EL (cell line): ENCODE data around the gene ZFAND3.

Source experiments
- DNase-seq: peaks from one replicate; pipeline ENCODE4 v3.0.0-alpha.2; 2016

ZFAND3 gene

DNA sequence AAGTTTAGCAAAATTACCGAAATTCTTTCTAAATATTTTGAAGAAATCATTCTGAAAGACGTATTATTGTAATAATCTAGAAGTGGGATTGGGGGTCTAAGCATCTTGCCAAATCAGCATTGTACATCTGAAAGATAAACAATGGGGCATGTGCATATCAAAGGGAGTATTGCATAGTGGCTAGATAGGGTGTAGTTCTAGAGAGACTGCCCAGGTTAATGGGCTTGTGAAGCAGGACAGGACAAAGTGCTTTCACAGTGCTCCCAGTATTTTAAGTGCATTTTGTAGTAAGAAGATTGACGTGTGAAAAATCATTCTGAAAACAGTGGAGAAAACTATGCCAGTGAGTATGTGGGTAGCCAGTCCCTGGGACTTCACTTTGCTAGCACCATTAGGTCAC is 236.8 kb downstream of the ZFAND3 start:
- no peak for DNase-seq

DNA sequence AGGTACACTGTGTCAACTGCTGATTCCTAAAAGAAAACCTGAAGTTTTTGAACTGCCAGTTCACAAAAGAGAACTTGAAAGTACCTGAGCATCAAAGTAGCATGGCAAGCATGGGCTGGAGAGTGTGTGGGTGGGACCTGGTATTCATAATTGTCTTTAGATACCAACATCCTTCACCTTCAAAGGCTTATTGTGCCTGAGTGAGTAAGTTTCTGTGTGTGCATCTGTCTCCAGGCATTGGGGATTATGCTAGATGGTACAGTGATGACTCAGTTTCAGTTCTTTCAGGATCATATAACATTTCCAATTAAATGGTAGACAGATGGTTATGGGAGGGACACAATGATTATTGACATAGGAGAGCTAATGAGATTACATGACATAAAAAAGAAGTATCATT is 238.5 kb downstream of the ZFAND3 start:
- peak; percentile 53 for DNase-seq

DNA sequence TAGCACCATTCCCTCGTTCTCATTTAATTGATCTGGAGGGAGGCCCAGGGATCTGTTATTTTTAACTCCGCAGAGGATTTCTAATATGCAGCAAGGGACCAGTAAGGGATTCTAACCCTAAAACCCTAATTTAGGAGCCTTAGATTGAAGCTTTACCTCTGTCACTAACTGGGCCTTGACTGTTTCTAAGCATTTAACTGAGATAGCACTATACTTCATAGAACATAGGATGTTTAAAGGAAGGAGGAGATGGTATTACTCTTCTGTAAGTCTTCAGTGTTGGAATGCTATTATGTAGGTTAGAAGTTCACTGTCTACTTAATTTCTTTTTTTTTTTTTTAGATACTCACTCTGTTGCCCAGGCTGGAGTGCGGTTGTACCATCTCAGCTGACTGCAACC is 242.5 kb downstream of the ZFAND3 start:
- no peak for DNase-seq

DNA sequence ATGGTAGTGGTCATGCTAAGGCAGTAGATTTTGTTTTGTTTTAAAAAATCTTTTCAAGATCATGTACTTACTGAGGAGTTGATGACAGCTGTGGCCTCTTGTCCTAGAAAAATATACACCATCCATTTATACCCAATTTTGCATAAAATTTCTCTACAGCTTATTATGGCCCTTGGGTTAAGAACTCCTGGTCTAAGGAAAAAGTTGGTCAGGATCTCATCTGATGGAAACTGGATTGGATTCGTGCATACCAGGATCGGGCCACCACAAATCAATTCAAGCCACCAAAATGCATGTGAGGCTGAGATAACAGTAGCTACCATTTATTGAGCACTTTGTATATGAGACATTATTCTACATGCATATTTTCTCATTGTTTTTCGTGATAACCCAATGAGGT is 244.4 kb downstream of the ZFAND3 start:
- DNase-seq = no peak

DNA sequence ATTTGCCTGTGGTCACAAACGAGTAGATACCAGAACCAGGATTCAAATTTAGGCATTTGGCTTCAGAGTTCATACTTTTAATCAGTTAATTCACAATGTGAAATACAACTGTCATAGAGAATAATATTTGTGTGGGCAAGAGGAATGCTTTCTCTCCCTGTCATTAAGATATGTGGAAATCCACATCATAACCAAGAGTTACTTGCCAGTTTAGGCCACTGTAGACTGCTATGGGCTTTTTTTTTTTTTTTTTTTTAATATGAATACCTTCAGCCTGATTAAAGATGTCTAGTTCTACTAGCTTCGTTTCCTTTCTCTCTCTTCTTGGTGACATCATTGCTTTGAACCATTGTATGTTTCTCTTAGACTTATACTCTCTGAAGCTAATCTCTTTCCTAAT is 244.9 kb downstream of the ZFAND3 start:
- no peak for DNase-seq

DNA sequence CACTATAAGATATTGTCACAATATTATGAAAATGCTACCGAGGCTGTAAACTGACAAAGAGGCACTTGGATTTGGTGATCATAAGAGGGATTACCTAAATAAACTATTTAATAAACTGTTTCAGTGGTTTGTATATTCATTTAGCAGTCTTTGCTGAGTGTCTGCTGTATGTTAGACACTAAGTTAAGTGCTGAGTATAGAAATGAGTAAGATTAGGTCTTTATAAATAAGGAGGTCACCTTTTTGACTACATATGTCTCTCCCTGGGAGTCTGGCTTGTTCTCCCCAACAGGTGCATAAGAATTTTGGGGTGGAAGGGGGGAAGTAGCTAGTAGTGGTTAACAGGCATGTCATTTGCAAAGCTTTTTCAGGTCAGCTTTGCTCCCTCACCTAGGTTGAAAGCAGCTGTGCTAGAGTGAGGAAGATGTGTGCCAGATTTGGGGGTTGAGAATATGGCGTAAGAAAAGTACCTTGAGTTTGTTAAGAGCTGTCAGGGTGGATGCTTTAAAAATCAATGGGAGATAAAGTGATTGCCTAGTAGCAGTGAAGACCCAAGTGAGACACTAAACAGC is 246.3 kb downstream of the ZFAND3 start:
- DNase-seq = no peak

DNA sequence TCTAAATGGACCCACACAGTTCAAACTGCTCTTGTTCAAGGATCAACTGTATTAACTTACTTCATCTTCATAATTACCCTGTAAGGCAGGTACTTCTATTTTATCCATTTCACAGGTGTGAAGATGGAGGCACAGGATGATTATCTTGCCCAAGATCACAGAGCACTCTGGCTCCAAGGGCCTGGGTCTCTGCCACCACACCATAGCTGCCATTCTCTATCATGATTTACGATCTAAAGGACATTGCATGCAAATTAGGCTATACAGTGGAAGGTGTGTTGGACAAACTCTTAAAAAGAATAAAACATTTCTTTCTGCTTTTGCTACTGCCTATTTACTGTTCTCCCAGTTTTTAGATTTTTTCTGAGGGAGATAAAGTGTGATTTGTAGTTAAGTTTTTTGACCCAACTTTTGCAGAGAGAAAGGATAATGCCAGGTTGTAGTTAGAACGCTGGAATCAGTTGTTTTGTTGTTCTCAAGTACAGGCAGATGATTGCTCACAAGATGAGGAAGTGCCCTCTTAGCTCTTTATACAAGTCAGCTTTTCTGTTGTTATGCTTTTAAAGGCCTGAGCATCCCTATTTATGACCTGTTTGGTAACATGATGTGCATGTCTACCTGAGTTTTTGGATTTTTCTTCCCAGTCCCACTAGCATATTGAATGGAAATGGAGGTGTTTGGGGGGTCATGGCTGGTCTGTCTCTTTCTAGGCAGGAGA is 247.9 kb downstream of the ZFAND3 start:
- no peak for DNase-seq

DNA sequence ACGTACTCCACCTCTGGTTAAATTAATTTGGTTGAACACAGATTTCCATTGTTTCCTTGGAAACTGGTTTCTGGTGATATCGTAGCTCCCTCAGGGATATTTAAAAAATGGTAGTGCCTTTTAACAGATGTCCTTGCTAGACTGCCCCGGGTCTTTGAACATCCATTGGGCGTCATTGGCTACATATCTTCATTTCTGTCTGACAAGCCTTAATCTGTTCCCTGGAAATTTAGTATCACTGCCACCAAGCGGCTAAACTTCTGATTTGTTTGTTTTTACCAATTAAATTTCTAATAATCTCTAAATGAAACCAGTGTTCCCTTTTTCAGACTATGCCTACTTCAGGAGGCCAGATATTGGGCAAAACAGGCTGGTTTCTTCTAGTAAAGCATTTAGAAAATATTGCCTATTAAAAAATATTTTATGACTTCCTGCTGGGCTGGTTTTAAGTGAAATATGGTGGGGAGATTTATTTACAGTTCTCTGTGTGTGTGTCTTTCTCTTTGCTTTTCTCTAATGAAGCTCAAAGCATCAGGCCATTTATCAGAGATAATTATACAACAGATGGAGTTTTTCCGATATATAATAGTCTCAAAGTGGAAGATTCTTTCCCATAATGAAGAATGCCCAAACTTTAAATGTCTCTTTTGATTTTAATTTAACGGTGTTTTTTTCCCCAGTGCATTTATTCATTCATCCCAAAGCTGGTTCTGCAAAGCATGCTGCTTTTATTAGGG is 249.5 kb downstream of the ZFAND3 start:
- DNase-seq = no peak

DNA sequence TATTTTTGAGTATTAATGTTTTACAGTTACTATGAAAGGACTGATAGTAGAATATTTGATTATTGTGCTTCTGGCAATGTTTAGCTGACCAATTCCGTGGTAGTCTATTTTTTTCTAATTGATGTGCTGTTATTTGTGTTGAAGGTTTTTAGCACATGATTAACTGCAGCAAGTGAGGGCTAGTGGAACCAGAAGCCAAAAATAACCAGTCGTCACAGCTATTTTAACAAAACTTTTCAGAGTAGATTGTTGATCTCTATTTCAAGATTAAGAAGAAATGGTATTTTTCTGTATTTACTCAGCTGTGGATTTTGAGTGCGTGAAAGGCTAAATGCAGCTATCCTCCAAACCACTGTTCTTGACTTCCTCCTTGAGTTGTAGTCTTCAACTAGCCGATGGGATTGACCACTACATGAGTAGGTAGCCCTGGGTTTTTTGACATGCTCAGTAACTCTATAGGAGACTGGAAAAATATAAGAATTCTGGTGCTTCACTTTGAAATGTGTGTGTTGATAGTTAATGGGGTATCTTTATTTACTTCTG is 258.0 kb downstream of the ZFAND3 start:
- no peak for DNase-seq

DNA sequence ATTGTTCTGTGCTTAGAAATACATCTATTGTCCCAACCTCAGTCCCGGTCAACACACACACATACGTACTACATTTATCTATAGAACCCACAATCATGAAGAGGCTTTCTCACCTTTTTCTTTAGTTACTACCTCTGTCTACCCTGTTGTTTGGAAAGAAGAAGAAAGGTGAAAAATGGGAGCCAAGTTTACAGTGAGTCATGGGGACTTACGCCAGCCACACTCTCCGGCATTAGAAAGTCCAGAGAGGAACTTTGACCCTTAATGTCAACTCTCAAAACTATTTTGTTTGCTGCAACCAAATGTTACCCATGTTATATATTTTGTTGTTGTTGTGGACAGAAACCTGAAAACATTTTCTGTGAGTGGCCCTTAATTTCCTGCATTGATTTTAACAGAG is 259.1 kb downstream of the ZFAND3 start:
- no peak for DNase-seq

DNA sequence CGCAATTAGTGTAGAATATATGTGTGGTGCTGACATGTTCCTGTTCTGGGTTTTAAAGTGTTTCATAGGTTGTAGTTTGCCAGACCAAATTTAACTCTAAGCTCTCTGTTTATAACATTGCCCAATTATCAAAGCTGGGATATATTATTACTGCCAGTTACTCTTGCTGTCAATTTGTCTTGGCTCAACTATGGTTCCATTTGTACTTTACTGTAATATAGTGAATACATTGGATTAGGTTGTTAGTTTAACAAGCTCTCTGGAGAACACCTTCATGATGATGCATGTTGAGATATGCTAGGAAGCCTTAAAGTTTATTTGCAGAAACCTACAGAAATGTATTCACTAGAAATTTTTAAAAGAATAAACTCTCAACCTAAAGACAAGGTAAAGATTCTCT is 259.6 kb downstream of the ZFAND3 start:
- DNase-seq = no peak

DNA sequence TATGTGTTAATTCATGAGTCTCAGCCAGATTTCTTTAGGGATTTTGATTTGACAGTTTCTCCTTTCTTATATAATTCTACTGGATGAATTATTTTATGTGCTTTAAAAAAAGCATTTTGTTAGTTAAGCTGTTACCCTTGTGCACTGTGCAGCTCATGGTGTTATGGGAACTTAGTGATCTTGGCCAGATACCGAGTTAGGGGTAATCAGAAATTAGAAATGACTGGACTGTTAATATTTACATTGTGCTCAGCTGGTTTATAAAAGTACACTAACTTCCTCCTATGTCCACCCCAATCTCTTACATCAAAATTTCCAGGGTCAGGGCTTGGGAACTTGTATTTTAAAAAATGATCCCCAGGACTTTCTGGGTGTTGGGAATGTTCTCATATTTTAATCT is 260.0 kb downstream of the ZFAND3 start:
- DNase-seq = no peak

DNA sequence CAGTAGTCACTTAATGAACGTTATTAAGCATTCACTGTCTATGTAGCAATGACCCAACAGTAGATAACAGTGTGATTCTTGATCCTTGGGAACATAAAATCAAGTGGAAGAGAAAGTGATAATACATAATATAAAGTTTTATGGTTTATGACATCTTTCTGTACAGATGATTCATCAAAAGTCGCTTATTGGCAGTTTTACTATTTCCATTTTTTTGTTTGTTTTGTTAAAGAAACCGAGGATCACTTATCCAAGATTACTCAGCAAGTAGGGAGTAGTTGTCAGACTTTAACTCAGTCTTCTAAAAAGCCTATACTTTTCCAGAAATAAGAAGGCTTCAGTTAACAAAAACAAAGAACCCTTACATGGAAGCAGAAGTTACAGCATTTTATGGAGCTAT is 260.8 kb downstream of the ZFAND3 start:
- peak; percentile 51 for DNase-seq

DNA sequence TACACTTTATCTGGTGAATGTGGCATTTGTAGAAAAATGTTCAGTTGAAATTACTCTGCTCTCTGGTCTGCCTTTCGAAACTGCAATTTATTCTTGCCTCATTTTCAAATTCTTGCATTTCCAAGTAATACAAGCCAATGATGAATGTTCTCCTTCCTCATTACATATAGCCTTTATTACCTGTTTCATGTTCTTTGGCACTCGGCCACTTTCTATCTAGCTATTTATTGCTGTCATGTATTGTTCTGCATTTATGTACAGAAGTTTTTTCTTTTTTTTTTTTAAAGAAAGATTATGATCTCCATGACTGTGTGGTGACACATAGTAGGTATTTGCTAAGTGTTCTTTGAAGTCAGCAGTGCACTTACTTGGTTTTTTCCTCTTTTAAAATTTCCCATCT is 261.4 kb downstream of the ZFAND3 start:
- no peak for DNase-seq

DNA sequence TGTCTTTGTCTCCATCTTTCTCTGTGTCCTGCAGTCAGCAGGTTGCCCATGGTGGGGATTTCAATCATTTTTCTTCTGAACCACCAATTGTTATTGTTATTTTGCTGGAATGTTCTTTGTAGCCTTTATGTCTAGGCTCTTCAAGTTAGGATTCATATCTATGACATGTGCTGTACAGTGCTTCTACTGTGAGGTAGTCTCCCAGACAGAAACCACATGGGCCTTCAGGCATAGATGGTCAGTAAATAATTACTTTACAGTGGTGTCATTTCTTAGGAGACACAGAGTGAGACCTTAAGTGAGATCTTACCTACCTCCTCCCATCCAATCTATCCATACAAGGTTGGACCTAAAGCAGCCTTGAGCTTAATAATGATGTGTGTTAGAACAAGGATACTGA is 265.5 kb downstream of the ZFAND3 start:
- DNase-seq = no peak

DNA sequence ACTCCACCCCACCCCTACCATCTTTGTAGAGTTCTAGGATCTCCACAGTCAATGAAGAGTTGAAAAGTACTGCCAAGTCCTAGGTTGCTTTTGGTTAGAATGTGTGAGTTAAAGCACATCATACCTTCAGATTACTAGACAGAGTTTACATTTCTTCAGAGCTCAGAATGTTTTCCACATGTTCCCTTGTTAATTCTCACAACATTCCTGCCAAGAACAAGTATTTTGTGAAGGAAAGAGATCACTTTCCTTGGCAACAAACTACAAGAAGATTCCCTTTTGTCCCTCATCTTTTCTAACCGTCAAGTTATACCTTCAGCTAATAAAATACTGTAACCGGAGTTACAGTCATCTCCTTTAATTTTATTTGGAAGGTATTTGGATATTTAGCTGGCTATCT is 266.8 kb downstream of the ZFAND3 start:
- DNase-seq = no peak

DNA sequence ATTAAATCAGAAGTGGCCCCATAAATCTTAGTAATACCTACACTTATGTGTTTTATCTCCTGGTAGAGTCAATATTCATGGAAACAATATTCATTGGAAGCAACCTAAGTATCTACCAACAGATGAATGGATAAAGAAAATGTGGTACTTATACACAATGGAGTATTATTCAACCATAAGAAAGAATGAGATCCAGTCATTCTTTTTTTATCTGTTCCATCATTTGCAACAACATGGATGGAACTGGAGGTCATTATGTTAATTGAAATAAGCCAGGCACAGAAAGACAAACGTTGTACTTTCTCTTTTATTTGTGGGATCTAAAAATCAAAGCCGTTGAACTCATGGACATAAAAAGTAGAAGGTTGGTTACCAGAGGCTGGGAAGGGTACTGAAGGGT is 268.5 kb downstream of the ZFAND3 start:
- no peak for DNase-seq

DNA sequence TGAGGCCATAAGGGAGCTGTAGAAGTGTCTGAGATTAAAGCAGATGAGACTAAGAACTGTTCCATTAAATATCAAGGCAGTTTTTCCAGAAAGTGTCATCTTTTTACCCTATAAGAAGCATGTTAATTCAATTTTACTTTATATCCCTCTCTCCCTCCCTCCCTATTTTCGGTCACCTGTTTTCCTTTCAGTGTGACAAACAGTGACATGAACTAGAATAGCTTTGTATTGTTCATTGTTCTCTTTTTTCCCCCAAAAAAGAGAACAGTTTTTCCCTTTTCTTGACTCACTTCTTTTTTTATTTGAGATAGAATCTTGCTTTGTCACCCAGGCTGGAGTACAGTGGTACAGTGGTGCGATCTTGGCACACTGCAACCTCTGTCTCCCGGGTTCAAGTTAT is 269.3 kb downstream of the ZFAND3 start:
- DNase-seq = no peak

DNA sequence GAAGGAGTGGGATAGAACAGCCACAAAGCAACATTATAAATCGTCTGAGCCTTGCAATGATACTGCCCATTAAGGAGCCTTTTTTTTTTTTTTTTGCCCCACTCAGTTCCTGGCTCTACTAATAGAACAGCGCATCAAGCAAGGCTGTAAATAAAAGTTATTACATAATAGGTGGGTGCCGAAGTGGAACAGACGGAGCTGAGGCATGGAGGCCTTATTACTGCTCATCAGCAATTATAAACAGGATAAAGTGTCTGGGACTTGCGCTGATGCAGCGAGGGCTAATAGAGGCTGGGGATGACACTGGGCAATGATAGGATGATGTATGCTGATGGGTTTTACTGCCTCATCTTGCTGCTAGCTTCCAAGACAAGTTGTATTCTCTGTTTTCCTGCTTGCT is 272.1 kb downstream of the ZFAND3 start:
- DNase-seq = no peak

DNA sequence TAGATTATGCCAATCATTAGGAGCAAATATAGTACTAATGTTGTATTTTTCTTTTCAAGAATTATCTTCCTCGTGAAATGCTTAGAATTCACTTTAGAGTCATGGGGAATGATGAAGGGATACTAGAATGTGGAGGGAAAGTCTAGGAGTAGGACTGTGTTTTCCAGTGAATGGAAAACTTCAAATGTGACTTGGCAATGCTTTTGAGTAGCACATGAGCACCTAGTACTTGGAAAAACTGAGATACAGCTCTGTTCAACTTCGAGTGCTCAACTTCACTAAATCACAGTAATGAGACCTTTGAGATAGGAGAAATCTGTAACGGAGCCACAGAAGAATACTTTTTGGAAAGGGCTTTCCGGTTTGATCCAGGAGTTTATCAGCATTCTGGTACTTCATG is 272.9 kb downstream of the ZFAND3 start:
- DNase-seq = no peak

DNA sequence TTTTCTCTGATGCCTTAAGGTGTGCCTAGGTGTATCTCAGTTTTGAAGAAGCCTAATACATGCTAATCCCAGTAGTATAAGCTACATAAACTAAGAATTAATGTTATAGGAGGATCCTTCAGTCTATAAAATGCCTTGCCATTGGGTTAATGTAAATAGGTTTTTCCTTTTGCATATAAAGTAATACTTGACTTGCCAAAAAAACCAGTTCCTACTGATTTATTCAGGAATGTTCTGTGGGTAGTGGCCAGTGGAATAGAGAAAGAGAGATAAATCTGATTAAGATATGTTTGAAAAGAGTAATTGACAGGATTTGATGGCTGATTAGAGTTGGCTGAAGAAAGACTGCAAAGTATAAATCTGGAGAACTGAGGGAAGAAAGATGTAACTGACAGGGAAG is 273.4 kb downstream of the ZFAND3 start:
- DNase-seq = no peak

DNA sequence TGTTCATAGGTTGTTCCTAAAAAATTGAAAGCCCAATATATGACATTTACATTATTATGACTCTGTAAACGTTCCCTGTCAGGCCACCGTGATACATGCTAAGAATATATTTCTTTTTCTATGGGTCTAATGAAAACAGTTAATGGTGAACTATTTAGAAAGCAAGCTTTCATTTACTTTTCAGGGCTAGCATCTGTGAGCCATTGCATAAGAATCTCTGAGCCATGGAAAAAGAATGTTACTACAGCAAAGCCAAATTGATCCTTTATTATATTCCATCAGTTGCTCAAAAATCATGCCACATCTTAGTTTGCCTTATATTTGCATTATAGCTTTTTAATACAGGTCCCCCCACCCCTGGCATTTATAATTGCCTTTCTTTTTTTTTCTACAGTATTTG is 275.5 kb downstream of the ZFAND3 start:
- peak; percentile 76 for DNase-seq

DNA sequence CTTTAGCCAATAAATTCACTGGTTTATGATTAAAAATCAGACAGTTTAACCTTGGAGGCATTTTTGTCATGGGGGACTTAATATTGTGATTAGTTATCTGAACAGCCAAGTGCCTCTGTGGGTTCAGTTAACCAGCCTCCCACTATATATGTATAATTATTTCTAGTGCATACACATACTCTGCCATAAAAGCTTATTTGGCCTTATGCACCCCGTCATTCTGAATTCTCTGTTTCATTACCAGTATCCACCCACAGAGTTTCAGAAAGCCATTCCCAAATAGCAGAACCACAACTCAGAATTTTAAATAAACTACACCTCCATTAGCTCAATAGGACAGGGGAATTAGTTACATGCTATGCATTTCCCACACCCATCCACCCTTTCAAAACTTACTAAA is 279.7 kb downstream of the ZFAND3 start:
- no peak for DNase-seq

DNA sequence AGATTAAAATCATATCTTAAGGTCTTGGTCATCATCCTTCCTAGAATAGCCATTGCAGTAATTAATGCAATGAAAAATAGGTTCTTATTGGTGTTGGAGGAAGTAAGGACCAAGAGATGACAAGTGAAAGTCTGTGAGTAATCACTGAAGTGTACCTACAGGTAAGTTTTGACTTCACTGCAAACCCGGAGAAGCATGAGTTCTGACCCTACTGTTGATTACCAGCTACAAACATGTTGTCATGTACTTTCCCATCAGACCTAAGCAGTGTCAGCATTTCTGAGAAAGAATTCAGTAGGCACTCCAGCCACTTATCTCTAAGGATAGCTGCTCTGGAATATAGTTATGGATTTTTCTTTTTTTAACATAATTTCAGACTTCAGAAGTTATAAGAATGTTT is 280.9 kb downstream of the ZFAND3 start:
- DNase-seq = no peak
